A549 (cell line): Measurements from ENCODE around the gene RABGAP1. TPM values are rescaled to one million over a fixed set of nuclear protein-coding genes. Genes with fewer than 3 reads are reported as not detected.

ENCODE experiments used
- ATAC-seq, 2 experiments: fragments of 200-7000 bp in 1 of 2; fragments of >200 bp in 1 of 2; cut with Nextera tagmentation in 1 of 2; cut with Tn5 transposase in 1 of 2; 3 replicates each; pipeline versions ENCODE4 v1.8.0 to v1.9.1; 2018 to 2020; ENCODE audit warnings: mild to moderate bottlenecking in 1 of 2, moderate library complexity in 1 of 2
- CTCF ChIA-PET: fragments of 300-600 bp; sonication (Branson Sonifier 250); formaldehyde crosslinking; extraction: SDS; loops from one replicate; lab custom pipeline; 2021; ENCODE audit warnings: antibody characterized with exemption, inconsistent platforms; lab: Yijun Ruan, JAX
- POLR2A ChIA-PET: fragments of 350-600 bp; formaldehyde crosslinking; extraction: SDS; loops from one replicate; lab custom pipeline; 2021; ENCODE audit warnings: antibody characterized with exemption, inconsistent platforms; lab: Yijun Ruan, JAX
- DNase-seq, 2 experiments: peaks; one replicate each; pipeline versions ENCODE4 v3.0.0 to v3.0.0-alpha.2; 2011 to 2016; ENCODE audit warnings: low read depth in 1 of 2, low spot score in 1 of 2
- FAIRE-seq: peaks from 2 replicates; lab custom pipeline; 2011; peaks lifted over from hg19 to GRCh38; lab: Jason Lieb, UNC
- H3K27ac ChIP-seq, 2 experiments: fragments of >200 bp; sonication (Bioruptor Twin); formaldehyde crosslinking; 3 replicates each; pipeline ENCODE4 v1.5.1; 2016 to 2017
- H3K4me1 ChIP-seq: fragments of >200 bp; sonication (Bioruptor Twin); formaldehyde crosslinking; 3 replicates; pipeline ENCODE4 v1.6.1; 2016
- H3K4me2 ChIP-seq: fragments of >200 bp; sonication (Bioruptor Twin); formaldehyde crosslinking; 3 replicates; pipeline ENCODE4 v1.6.1; 2016
- H3K4me3 ChIP-seq: fragments of >200 bp; sonication (Bioruptor Twin); formaldehyde crosslinking; 3 replicates; pipeline ENCODE4 v1.5.1; 2016
- H3K9me3 ChIP-seq: fragments of >200 bp; sonication (Bioruptor Twin); formaldehyde crosslinking; 3 replicates; pipeline ENCODE4 v1.6.1; 2016
- CBX2 ChIP-seq: fragments of 200-600 bp; sonication (generic); IDR thresholded peaks from 2 replicates; pipeline ENCODE4 v1.6.1; 2016; ENCODE audit warnings: low read depth, mild to moderate bottlenecking, borderline replicate concordance
- CHD4 ChIP-seq: fragments of 200-600 bp; sonication (generic); IDR thresholded peaks from 2 replicates; pipeline ENCODE4 v1.6.1; 2016; ENCODE audit warnings: antibody characterized with exemption, mild to moderate bottlenecking, borderline replicate concordance
- EHF ChIP-seq: fragments of 250-450 bp; sonication (Bioruptor Pico); IDR thresholded peaks from 2 replicates; pipeline ENCODE4 v1.5.0; 2020; ENCODE audit warnings: mild to moderate bottlenecking
- ESRRA ChIP-seq: fragments of 150-350 bp; IDR thresholded peaks from 2 replicates; pipeline ENCODE4 v1.6.1; 2014; ENCODE audit warnings: mild to moderate bottlenecking, low read length, borderline replicate concordance
- FOXS1 ChIP-seq: fragments of 250-450 bp; sonication (Bioruptor Pico); IDR thresholded peaks from 2 replicates; pipeline ENCODE4 v1.5.0; 2020; ENCODE audit warnings: mild to moderate bottlenecking, moderate library complexity
- HMGXB4 ChIP-seq: fragments of 250-450 bp; sonication (Bioruptor Pico); IDR thresholded peaks from 2 replicates; pipeline ENCODE4 v1.5.0; 2021; ENCODE audit warnings: mild to moderate bottlenecking, moderate library complexity, borderline replicate concordance
- HOXB5 ChIP-seq: fragments of 250-450 bp; sonication (Bioruptor Pico); IDR thresholded peaks from 2 replicates; pipeline ENCODE4 v1.5.0; 2020; ENCODE audit warnings: mild to moderate bottlenecking, moderate library complexity
- JUNB ChIP-seq: fragments of >200 bp; sonication (Bioruptor Twin); formaldehyde crosslinking; IDR thresholded peaks from 2 replicates; pipeline ENCODE4 v1.6.1; 2016
- MAFK ChIP-seq: fragments of 450-650 bp; IDR thresholded peaks from 2 replicates; pipeline ENCODE4 v1.6.1; 2014; ENCODE audit not compliant: partially characterized antibody
- NFE2L2 ChIP-seq: fragments of 150-350 bp; conservative IDR thresholded peaks from 2 replicates; pipeline ENCODE4 v1.6.1; 2014; ENCODE audit warnings: low read length
- RAD21 ChIP-seq, 2 experiments: fragments of >200 bp in 1 of 2; sonication (Bioruptor Twin) in 1 of 2; formaldehyde crosslinking in 1 of 2; IDR thresholded peaks in 1 of 2; conservative IDR thresholded peaks in 1 of 2; 2 replicates in 1 of 2; 3 replicates in 1 of 2; pipeline ENCODE4 v1.6.1; 2012 to 2018; ENCODE audit warnings: inconsistent platforms in 1 of 2
- RARB ChIP-seq: fragments of 250-450 bp; sonication (Bioruptor Pico); IDR thresholded peaks from 2 replicates; pipeline ENCODE4 v1.8.0; 2021; ENCODE audit warnings: mild to moderate bottlenecking, moderate library complexity
- RFX5 ChIP-seq: fragments of 450-650 bp; IDR thresholded peaks from 2 replicates; pipeline ENCODE4 v1.7.1; 2014; ENCODE audit warnings: antibody characterized with exemption, mild to moderate bottlenecking, moderate library complexity
- SMC3 ChIP-seq: fragments of >200 bp; sonication (Bioruptor Twin); formaldehyde crosslinking; IDR thresholded peaks from 3 replicates; pipeline ENCODE4 v1.6.1; 2018; ENCODE audit warnings: inconsistent platforms
- TP53 ChIP-seq: fragments of 250-450 bp; sonication (Bioruptor Pico); IDR thresholded peaks from 2 replicates; pipeline ENCODE4 v1.5.0; 2021; ENCODE audit warnings: mild to moderate bottlenecking, moderate library complexity
- USF2 ChIP-seq: fragments of 450-650 bp; IDR thresholded peaks from 2 replicates; pipeline ENCODE4 v1.6.1; 2014; ENCODE audit warnings: antibody characterized with exemption
- ZC3H11A ChIP-seq: fragments of 450-650 bp; IDR thresholded peaks from 2 replicates; pipeline ENCODE4 v1.6.1; 2014; ENCODE audit warnings: antibody characterized with exemption, mild to moderate bottlenecking
- WGBS: methylation state at CpG from one replicate; pipeline ENCODE4 v1.1.6; 2017; ENCODE audit errors: missing lambda C conversion rate; 5-methylcytosine and 5-hydroxymethylcytosine counted together
- polyA plus RNA-seq, 4 experiments: library from polyadenylated mRNA; depleted of rRNA in 3 of 4; stranded (reverse); fragments of >200 nt; fragmentation: RNase III in 1 of 4; extraction: RNeasy Plus Mini Kit Qiagen cat#74134 plus additional on column Dnase treatment in 1 of 4; gene quantifications; 2 replicates in 3 of 4; 3 replicates in 1 of 4; pipeline ENCODE4 v1.2.3, GENCODE V29; 2011 to 2017

The RABGAP1 gene
- polyA plus RNA-seq, 2 of the 4 experiments (the other 2 are of a cell fraction): 17.5 to 39.9 TPM

DNA sequence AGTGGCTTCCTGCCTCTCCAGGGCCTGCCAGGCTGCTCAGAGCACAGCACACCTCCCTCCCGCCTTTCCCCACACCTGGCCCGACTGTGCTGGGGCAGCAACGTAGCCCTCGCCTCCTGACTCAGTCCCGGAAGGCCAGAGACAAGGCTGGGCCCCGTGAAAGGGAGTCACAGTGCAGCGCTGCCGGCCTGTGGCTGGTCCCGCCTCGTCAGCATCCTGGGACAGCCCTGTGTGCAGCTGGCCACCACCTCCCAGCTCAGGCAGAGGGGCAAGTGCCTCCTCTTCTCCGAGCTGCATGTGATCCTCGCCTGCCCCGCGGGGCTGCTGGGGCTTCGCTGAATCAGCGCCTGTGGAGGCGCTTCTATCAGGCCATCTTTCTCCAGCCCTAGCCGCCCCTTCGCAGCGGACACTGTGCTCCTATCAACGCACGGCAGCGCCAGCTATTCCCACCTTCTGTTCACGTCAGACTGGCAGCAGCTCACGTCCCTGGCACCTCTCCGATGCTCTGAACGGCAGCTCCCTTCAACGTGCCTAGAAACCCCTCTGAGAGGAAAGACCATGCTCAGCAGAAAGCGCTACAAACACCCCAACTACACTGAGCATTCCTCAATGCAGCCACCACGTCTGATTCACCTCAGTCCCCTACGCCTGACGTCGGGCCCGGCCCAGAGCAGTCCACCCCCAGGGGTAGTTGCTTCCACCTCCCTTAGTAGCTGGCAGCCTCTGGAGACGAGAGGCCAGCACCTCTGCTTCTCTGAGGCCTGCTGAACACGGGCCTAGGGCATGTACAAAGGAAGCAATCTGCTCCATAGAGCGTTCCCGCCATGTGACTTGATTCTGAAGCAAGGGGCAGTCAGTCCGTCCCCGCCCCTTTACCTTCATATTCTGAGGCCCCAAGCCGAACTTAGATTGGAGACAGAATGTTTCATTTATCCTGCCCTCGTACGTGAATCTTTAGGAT, 171.5 kb downstream of the RABGAP1 start:
- Histone ChIP-seq H3K9me3 (no peaks in the 10 kb centered on the region), H3K4me1 (no peaks in the 10 kb centered on the region), H3K27ac (no peak overlapping the region), H3K4me3 (no peak overlapping the region), H3K4me2 (no peak overlapping the region)
- TF ChIP-seq RARB (CRISPR knock-in tag): no peak
- no peak for TF ChIP-seq SMC3
- ATAC-seq (peak in 1 of 2 experiments; percentile 17; a peak in 3 of 6 replicates), DNase-seq (no peak), FAIRE-seq (no peak)
- 91% methylated on average over 42 of the region's 43 CpGs for WGBS
- ChIA-PET CTCF (interaction anchor here (0.6 to 1.9 kb wide), 4 partner anchors 19 to 238 kb away, joined by 3 to 8 read pairs (median 4); no protein-coding TSS in a partner anchor), POLR2A (interaction anchor here (0.6 kb wide), 1 partner anchor 8 kb away, joined by 3 read pairs; no protein-coding TSS in a partner anchor)

DNA sequence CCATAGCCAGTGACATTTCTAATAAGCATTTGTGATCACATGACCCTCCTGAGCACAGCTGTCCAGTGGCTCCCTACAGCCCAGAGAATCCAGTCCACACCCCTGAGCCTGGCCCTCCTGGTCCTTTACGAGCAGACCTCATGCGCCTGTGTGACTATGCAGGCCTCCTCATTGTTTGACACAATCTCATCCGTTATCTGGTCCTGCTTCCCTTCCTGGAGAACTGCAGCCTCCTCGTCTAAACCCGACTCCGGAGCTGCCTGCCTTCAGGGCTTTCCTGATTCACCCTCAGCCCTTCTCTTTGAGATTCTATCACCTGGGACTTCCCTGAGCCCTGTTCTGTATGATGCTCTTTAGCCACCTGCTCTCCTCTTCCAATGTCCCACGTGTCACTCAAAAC, 172.4 kb downstream of the RABGAP1 start:
- Histone ChIP-seq H3K9me3 (no peaks in the 10 kb centered on the region), H3K27ac (no peak overlapping the region), H3K4me2 (no peak overlapping the region), H3K4me3 (no peak overlapping the region)
- WGBS: 91% methylated on average over 7 of the region's 7 CpGs
- DNase-seq (no peak), FAIRE-seq (no peak), ATAC-seq (no peak)
- ChIA-PET CTCF (interaction anchor here (1.4 kb wide), 1 partner anchor 10 kb away, joined by 3 read pairs; no protein-coding TSS in a partner anchor), POLR2A (no interaction called here)
- TF ChIP-seq CBX2: no peak
- no peak for TF ChIP-seq RAD21 (conservative IDR thresholded peaks at IDR 0.05 in 1 of 2, IDR thresholded peaks at IDR 0.05 in 1 of 2)
- TF ChIP-seq ESRRA: no peak
- TF ChIP-seq USF2: no peak
- TF ChIP-seq JUNB: no peak
- TF ChIP-seq, all 56 proteins: peak for 0
- H3K4me1 ChIP-seq: no peaks in the 10 kb centered on the region

- no peak for TF ChIP-seq HMGXB4
- TF ChIP-seq HOXB5: no peak
- no peak for TF ChIP-seq CHD4
- TF ChIP-seq RFX5: no peak
- TF ChIP-seq ZC3H11A: no peak
- no peak for TF ChIP-seq TP53
- TF ChIP-seq MAFK: no peak
- no peak for TF ChIP-seq FOXS1 (CRISPR knock-in tag)
- TF ChIP-seq NFE2L2: no peak
- TF ChIP-seq EHF (CRISPR knock-in tag): no peak
- TF ChIP-seq, all 56 proteins: peak for 0
- Histone ChIP-seq H3K4me1 (no peaks in the 10 kb centered on the region), H3K4me2 (no peak overlapping the region), H3K4me3 (no peak overlapping the region), H3K27ac (no peak overlapping the region), H3K9me3 (no peaks in the 10 kb centered on the region)
- no peak for FAIRE-seq
- ChIA-PET POLR2A (no interaction called here), CTCF (interaction anchor here (0.8 kb wide), 1 partner anchor 233 kb away, joined by 3 read pairs; no protein-coding TSS in a partner anchor)
- DNase-seq: no peak
- WGBS: 96% methylated on average over 16 of the region's 16 CpGs
- no peak for ATAC-seq
These were observed 174.5 kb downstream of the RABGAP1 start for GRCh38 chr9:123115146-123115913.
